OCI-LY7 (cell line): Measurements from ENCODE around the gene SP1. TPM values are rescaled to one million over a fixed set of nuclear protein-coding genes. Genes with fewer than 3 reads are reported as not detected.
"Not testable (repeated sequence)": the region's sequence is repeated elsewhere in the genome, so short reads cannot be mapped to it uniquely, and the experiment has no call there.

ENCODE experiments used
- BruUV-seq: library from RNA; stranded (reverse); fragments of 400-500 nt; replicated peaks from 2 replicates; lab custom pipeline; 2021; lab: Mats Ljungman, UMichigan
- CTCF ChIA-PET: fragments of 300-600 bp; sonication (Branson Sonifier 250); formaldehyde crosslinking; loops from one replicate; lab custom pipeline; 2022; ENCODE audit warnings: antibody characterized with exemption; ENCODE audit not compliant: unreplicated experiment; lab: Charles Lee
- POLR2A ChIA-PET: fragments of 300-600 bp; sonication (Branson Sonifier 250); formaldehyde crosslinking; loops from one replicate; lab custom pipeline; 2022; ENCODE audit warnings: antibody characterized with exemption; lab: Charles Lee
- DNase-seq: peaks from one replicate; pipeline ENCODE4 v3.0.0-alpha.2; 2015; ENCODE audit warnings: low spot score
- H2AFZ ChIP-seq: fragments of 200-600 bp; sonication (generic), shearing (Covaris generic); 2 replicates; pipeline ENCODE4 v1.6.1; 2014; ENCODE audit warnings: mild to moderate bottlenecking, antibody characterized with exemption, low read length, moderate library complexity
- H3K27ac ChIP-seq: fragments of 200-600 bp; sonication (generic); 2 replicates; pipeline ENCODE4 v1.5.1; 2014; ENCODE audit warnings: mixed run types, low read depth, mild to moderate bottlenecking, moderate library complexity, low read length, inconsistent platforms; ENCODE audit not compliant: poor library complexity, severe bottlenecking
- H3K36me3 ChIP-seq: fragments of 200-600 bp; sonication (generic); 2 replicates; pipeline ENCODE4 v1.6.1; 2014; ENCODE audit warnings: mild to moderate bottlenecking, antibody characterized with exemption, low read length, moderate library complexity, mixed read lengths; ENCODE audit not compliant: insufficient read depth
- H3K4me1 ChIP-seq: fragments of 200-600 bp; sonication (generic); 2 replicates; pipeline ENCODE4 v1.5.1; 2014; ENCODE audit warnings: mild to moderate bottlenecking, low read length; ENCODE audit not compliant: insufficient read depth, poor library complexity, severe bottlenecking
- H3K4me2 ChIP-seq: fragments of 200-600 bp; sonication (generic); 2 replicates; pipeline ENCODE4 v1.6.1; 2014; ENCODE audit warnings: mild to moderate bottlenecking, low read length
- H3K4me3 ChIP-seq: fragments of 200-600 bp; sonication (generic); 2 replicates; pipeline ENCODE4 v1.5.1; 2014; ENCODE audit warnings: mild to moderate bottlenecking, low read depth, low read length; ENCODE audit not compliant: poor library complexity, severe bottlenecking
- H3K79me2 ChIP-seq: fragments of 200-600 bp; sonication (generic); 2 replicates; pipeline ENCODE4 v1.6.1; 2016; ENCODE audit warnings: low read depth, mild to moderate bottlenecking, low read length, moderate library complexity, mixed read lengths; ENCODE audit not compliant: insufficient read depth
- H3K9me2 ChIP-seq: fragments of 200-600 bp; sonication (generic); 2 replicates; pipeline ENCODE4 v1.6.1; 2016; ENCODE audit warnings: mild to moderate bottlenecking, low read length, mixed read lengths; ENCODE audit not compliant: insufficient read depth
- H3K9me3 ChIP-seq: fragments of 200-600 bp; sonication (generic); 2 replicates; pipeline ENCODE4 v1.6.1; 2014; ENCODE audit warnings: mild to moderate bottlenecking, mixed run types, low read length, mixed read lengths
- H4K20me1 ChIP-seq: fragments of 200-600 bp; sonication (generic); 2 replicates; pipeline ENCODE4 v1.6.1; 2014; ENCODE audit warnings: mild to moderate bottlenecking, antibody characterized with exemption, low read length, moderate library complexity, mixed read lengths; ENCODE audit not compliant: insufficient read depth
- EZH2phosphoT487 ChIP-seq: fragments of 200-600 bp; sonication (generic); IDR thresholded peaks from 2 replicates; pipeline ENCODE4 v1.6.1; 2018; ENCODE audit warnings: low read depth, borderline replicate concordance, mild to moderate bottlenecking, mixed run types, antibody characterized with exemption, low read length, moderate library complexity, mixed read lengths
- intact Hi-C: fragments of 100-400 bp; cut with micrococcal nuclease; formaldehyde crosslinking; loops from one replicate; pipeline ENCODE4 v1.10.0; 2022; ENCODE audit not compliant: unreplicated experiment
- total RNA-seq, 2 experiments: library from RNA; depleted of rRNA in 1 of 2; stranded (reverse); fragments of >200 nt in 1 of 2; shearing (Covaris generic) in 1 of 2; gene quantifications; 2 replicates each; pipeline ENCODE4 v1.2.3, GENCODE V29; 2014 to 2022
- TF ChIP-seq, protein P1 (sequence below): fragments of 200-600 bp; sonication (generic); conservative IDR thresholded peaks from 2 replicates; pipeline ENCODE4 v1.5.1; 2014; ENCODE audit warnings: mild to moderate bottlenecking, antibody characterized with exemption, low read length, moderate library complexity, mixed read lengths

Gene SP1
- total RNA-seq, 2 experiments from 2014 or later: 58.9 to 83.9 TPM

- POLR2A ChIA-PET: interaction anchor here (0.8 kb wide), 1 partner anchor 52 kb away, joined by 3 read pairs; no protein-coding TSS in a partner anchor
- no peak overlapping the region for H3K4me2 ChIP-seq
- CTCF ChIA-PET: interaction anchor here (0.9 kb wide), 1 partner anchor 85 kb away, joined by 4 read pairs; no protein-coding TSS in a partner anchor
- no peak for TF ChIP-seq EZH2phosphoT487
- TF ChIP-seq, protein P1, sequence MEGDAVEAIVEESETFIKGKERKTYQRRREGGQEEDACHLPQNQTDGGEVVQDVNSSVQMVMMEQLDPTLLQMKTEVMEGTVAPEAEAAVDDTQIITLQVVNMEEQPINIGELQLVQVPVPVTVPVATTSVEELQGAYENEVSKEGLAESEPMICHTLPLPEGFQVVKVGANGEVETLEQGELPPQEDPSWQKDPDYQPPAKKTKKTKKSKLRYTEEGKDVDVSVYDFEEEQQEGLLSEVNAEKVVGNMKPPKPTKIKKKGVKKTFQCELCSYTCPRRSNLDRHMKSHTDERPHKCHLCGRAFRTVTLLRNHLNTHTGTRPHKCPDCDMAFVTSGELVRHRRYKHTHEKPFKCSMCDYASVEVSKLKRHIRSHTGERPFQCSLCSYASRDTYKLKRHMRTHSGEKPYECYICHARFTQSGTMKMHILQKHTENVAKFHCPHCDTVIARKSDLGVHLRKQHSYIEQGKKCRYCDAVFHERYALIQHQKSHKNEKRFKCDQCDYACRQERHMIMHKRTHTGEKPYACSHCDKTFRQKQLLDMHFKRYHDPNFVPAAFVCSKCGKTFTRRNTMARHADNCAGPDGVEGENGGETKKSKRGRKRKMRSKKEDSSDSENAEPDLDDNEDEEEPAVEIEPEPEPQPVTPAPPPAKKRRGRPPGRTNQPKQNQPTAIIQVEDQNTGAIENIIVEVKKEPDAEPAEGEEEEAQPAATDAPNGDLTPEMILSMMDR: no peak
- peaks cover 4% of the 10 kb centered on the region for H3K4me1 ChIP-seq
- no peak for DNase-seq
- H4K20me1 ChIP-seq: no peaks in the 10 kb centered on the region
- no peaks in the 10 kb centered on the region for H3K9me2 ChIP-seq
- no peaks in the 10 kb centered on the region for H3K36me3 ChIP-seq
- H3K79me2 ChIP-seq: no peaks in the 10 kb centered on the region
- no peak overlapping the region for H3K27ac ChIP-seq
- H2AFZ ChIP-seq: no peak overlapping the region
- intact Hi-C loops: no loop called here
- no peak overlapping the region for H3K4me3 ChIP-seq
- no peaks in the 10 kb centered on the region for H3K9me3 ChIP-seq
- no TSS peak for BruUV-seq
Measured at GRCh38 chr12:53430116-53430515, 50.1 kb downstream of the SP1 start.

GRCh38 chr12:53431187-53431586 lies 51.2 kb downstream of the SP1 start:
- H3K4me1 ChIP-seq: peaks cover 4% of the 10 kb centered on the region
- no peaks in the 10 kb centered on the region for H3K9me2 ChIP-seq
- no peak overlapping the region for H2AFZ ChIP-seq
- H3K4me2 ChIP-seq: no peak overlapping the region
- DNase-seq: no peak
- no peaks in the 10 kb centered on the region for H3K36me3 ChIP-seq
- no peaks in the 10 kb centered on the region for H4K20me1 ChIP-seq
- POLR2A ChIA-PET: no interaction called here
- H3K9me3 ChIP-seq: no peaks in the 10 kb centered on the region
- TF ChIP-seq, protein P1: no peak
- no peak for TF ChIP-seq EZH2phosphoT487
- BruUV-seq: no TSS peak
- H3K4me3 ChIP-seq: no peak overlapping the region
- CTCF ChIA-PET: no interaction called here
- no peaks in the 10 kb centered on the region for H3K79me2 ChIP-seq
- no peak overlapping the region for H3K27ac ChIP-seq
- intact Hi-C loops: no loop called here

GRCh38 chr12:53435326-53435725 lies 55.4 kb downstream of the SP1 start:
- H3K79me2 ChIP-seq, BruUV-seq, H2AFZ ChIP-seq, H3K9me2 ChIP-seq, POLR2A ChIA-PET, CTCF ChIA-PET, H3K36me3 ChIP-seq, H3K27ac ChIP-seq, H4K20me1 ChIP-seq, DNase-seq, intact Hi-C loops, H3K4me3 ChIP-seq, H3K9me3 ChIP-seq, H3K4me1 ChIP-seq, H3K4me2 ChIP-seq: not testable (repeated sequence)

GRCh38 chr12:53439582-53439981 lies 59.6 kb downstream of the SP1 start:
- intact Hi-C loops, H3K27ac ChIP-seq, DNase-seq, H3K9me2 ChIP-seq, H3K4me2 ChIP-seq, H3K4me3 ChIP-seq, BruUV-seq, H3K9me3 ChIP-seq, H2AFZ ChIP-seq, H4K20me1 ChIP-seq: not testable (repeated sequence)
- Histone ChIP-seq H3K36me3 (peaks cover 14% of the 10 kb centered on the region), H3K79me2 (peaks cover 26% of the 10 kb centered on the region), H3K4me1 (peaks cover 23% of the 10 kb centered on the region)
- POLR2A ChIA-PET: interaction anchor here (0.6 to 0.7 kb wide), 3 partner anchors 13 to 454 kb away, joined by 3 read pairs; no protein-coding TSS in a partner anchor
- CTCF ChIA-PET: interaction anchor here (0.6 kb wide), 1 partner anchor 83 kb away, joined by 6 read pairs; no protein-coding TSS in a partner anchor
